CMK (cell line): Measurements from ENCODE around the gene CTDNEP1.
"Not testable (repeated sequence)": the region's sequence is repeated elsewhere in the genome, so short reads cannot be mapped to it uniquely, and the experiment has no call there.

Experiments
- DNase-seq: peaks from one replicate; pipeline ENCODE4 v3.0.0-alpha.2; 2010; ENCODE audit warnings: low read depth

The CTDNEP1 gene

DNA sequence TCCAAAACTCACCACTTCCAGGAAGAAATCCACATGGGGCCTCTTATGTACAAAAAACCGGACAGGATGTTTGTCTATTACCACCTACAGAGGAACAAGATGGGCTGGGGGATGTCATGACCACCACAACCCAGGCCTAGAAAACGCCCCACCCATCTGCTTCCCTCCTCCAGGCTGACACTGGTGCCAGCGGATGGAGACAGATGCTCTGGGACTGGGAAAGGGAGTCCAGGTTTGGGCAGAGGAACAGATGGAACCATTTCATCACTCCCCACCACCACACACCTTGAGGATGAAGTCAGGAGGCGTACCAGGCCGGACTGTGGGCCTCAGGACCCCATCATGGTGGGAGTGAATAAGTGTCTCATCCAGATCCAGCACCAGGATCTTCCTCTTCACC is 4.8 kb downstream of the CTDNEP1 start:
- no peak for DNase-seq

DNA sequence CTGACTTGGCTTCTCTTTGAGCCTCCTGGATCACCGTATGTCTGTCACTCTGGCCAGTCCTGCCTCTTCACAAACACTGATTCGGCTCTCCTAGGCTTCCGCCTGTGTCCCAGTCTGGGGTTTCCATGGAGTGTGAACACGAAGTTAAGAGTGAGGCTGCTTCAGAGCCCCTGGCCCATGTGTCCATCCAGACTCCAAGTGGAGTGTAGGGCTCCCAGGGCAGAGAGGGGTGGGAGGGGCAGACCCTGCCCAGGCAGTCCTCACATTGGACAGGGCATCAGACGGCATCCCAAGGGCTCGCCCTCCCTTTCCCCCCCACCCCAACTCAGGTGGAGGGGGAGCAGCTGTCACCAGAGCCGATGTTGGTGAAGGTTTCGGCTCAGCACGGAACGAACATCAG is 7.7 kb downstream of the CTDNEP1 start:
- DNase-seq: not testable (repeated sequence)

DNA sequence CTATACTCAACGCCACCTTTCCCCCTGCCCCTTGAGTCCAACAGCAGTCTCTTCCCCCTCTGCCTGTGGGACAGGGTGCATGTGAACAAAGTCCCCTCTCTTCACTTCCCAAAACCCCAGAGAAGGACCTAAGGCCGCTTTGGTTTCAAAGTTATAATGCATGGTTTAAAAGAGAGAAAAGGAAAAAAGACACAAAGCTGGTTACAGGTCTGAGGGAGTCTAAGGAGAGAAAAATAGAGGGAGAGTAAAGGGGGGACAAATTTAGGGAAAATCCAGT is 8.1 kb downstream of the CTDNEP1 start:
- DNase-seq: no peak

DNA sequence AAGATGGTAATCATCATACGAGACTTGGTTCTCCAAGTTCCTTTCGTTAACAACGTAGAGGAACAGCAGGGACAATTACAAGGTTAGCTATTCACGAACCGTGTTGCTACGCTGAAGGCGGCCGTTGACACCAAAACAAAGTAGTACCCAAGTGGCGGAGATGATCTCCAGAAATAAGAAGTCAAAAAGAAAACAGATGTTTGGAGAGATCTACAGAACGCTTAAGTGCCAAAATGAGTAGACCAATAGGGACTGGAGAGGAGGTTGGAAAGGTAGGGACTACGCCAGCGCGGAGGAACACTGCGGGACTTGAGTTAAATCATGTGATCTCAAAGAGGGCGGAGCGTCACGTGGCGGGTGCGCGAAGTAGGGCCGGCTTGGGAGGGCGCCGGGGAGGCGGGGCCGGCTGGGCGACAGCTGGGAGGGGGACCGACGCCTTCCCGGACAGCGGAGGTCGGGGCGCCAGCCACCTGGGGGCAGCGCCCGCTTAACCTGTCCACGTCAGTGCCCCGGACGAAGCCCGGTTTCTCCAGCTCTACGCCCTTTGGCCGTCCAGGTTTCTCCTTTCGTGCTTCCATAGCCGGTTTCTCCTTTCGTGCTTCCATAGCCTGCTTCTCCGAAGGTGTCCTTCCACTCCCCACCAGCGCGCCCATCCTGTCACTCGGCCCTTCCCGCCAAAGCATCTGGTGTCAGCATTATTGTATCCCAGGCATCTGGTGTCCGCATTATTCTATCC is 8.6 kb downstream of the CTDNEP1 start:
- no peak for DNase-seq

DNA sequence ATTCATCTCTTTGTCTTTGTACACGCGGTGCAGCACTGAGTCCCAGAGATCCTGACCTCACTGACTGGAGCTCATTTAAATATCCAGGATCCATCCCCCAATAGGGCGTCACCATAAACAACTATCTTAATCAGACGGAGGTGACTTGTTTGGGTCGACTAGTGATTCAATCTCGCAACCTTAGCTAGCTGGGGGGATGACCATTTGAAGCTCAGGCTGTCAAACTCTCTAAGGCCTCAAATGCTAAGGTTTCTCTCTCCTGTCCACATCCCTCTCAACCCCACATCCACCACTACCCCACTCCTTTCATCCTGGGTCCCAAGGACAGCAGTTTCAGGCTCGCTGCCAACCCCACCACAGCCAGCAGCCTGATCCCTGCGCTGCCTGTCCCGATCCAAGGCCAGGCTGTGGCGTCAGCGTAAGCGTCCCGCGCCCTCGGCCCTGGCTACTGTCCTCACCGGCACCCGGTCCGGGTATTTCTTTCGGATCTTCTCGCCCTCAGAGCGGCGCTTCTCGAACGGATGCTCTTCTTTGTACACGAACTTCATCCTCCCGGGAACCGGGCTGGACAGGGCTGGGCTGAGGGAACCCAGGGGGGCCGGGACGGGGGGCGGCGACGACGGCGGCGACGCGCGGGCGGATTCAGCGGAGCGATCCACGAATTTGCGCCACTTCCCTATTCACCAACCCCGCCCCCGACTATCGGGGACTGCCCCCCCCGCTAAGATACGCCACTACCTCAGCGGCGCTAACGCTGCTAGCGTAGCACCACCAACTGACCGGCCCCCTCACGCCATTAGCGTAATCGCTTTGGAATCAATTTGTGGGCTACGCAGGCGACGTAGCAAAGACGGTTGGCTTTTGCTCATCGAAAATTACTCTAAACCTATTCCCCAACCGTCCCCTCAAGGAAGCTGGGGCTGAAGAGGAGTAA is 9.5 kb downstream of the CTDNEP1 start, which contains the start of gene GABARAP:
TSS of gene GABARAP (minus strand) at position 667 of the 934 bp plus-strand sequence. CDS start at position 548, 119 bp downstream.
- no peak for DNase-seq

DNA sequence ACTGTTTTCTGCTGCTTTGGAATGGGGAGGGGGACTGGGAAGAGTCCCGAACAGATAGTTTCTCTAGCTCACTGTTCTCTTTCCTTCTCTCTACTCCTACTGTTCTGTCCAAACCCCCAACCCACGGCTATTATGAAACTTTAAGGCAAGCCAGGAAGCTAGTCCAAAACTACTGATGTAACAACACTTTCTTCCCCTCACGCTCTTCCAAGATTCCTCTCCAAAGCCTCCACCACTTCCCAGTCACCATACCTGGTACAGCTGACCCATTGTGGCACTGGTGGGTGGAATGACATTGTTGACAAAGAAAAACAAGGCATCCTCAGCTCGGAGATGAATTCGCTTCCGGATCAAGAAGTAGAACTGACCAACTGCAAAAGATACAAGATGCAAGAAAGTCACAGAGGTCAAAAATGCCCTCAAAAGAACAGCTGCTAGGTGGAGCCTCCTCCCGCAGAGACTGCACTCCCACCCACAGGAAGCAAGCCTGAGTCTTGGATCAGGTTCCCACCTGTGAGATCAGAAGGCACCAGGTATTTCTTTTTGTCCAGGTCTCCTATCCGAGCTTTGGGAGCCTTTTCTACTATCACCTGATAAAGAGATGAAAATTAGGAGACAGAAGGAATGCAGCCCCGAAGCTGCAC is 10.3 kb downstream of the CTDNEP1 start:
- no peak for DNase-seq

DNA sequence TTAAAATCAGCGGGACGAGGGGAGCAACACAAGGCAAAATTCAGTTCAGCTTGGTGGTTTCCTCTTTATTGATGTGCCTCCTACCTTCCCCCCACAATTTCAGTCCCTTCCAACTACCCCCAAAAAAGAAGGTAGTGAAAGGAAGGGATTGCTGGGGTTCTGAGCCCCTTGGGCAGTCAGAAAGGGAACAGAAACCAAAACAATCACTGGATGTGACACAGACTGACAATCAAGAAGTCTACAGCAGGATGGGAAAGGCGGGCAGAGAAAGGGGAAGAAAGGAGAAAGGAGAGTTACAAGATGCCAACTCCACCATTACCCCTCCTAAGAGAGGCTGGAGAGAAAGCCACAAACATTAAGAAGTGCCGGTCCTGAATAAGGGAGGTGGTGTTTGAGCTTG is 11.2 kb downstream of the CTDNEP1 start:
- DNase-seq: no peak

DNA sequence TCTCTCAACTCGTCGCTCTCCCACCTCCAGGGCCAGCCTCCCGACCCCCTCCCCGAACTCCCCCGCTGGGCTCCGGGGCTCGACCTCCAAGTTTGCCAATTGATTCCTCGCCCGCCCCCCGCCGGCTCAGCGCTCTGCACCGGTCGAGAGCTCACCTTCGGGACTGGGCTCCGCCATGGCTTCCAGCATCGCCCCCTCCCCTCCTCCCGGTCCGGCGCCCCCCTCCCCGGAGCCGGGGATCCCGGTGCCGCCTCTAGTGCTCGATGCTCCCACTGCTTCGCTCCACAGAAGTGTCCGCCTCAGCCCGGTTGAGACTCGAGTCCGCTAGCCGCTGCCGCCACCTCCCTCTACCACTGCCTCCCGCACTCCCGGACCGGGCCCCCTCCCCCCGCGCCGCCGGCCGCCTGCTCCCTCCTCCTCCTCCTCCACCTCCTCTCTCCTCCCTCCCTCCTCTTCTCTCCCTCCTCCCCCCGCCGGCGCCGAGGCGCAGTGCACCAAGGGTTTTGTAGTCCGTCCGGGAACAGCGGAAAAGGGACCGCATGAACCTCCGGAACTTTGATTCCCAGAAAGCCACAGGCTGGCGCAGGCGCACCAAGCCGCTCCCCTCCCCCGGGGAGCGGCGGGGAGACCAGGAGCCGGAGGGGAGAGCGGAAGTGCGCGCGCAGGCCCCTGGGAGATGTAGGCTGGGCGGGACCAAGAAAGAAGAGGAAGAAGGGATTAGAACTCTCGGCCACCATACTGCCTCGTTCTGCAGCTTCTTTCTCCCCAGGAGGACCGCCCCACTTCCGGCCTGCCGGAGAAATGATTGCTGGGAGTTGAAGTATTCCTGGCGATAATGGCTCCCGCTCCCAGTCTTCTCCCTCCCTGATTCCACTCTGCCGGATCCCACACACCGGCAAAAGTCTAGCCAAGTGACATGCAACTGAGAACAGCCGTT is 12.2 kb downstream of the CTDNEP1 start, which contains the start of gene PHF23:
TSS of gene PHF23 (minus strand) at position 367 of the 937 bp plus-strand sequence. CDS start at position 189, 178 bp downstream.
- peak; percentile 90 for DNase-seq

DNA sequence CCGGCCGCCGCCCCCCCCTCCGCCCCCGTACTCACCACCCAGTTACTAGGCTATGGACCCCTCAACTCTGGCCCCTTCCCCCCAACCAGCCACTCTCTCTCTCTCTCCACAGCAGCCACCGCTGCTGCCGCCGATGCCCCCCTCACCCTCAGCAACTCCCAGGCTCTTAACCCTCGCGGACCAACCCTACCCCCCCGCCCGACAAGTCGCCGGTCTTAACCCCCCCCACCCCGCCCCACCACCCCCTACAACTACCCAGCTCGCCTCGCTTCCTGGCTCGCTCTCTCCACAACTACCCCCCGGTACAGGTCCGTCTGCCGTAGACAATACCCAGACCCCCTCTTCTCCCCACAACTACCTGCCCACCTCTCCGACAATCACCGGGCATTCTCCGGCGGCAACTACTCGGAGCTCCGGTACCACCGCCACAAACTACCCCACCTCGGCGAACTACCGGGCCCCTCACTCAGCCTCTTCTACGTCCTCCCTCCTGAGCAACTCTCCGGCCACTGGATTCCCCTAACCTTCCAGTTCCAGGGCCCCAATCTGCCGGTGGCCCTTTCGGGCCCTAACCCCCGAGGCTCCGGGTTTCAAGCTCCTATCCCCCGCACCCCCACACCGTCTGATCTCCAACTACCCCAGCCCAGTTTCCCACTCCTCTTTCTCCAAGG is 13.0 kb downstream of the CTDNEP1 start:
- DNase-seq: no peak

DNA sequence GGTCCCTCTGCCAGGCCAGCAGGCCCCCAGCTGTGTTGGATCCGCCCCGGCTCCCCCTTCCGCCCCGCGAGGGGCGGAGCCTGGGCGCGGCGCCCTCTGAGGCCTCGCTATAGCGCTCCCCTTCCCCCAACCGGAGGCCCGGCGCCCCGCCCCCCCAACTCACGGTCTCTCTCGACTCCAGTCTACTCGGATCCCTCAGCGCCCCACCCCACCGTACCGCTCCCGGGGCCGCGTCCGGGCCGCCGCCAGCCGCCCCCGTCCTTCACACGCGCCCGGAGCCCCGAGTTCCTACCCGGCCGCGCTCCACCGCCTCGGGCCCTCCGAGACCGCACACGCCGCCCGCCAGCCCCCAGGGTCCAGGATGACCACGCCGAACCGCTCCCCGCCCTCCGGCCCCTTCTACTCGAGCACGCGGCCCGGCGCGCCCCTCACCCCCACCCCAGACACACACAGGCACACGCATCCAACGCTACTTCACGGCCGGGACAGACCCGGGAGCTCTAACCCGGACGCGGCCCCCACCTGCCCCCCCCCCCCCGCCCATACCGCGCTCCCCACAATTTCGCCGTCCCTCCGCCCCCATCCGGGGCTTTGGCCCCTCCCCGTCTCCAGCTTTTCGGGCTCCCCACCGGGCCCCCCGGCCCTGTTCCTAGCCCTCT is 13.6 kb downstream of the CTDNEP1 start:
- DNase-seq: no peak

DNA sequence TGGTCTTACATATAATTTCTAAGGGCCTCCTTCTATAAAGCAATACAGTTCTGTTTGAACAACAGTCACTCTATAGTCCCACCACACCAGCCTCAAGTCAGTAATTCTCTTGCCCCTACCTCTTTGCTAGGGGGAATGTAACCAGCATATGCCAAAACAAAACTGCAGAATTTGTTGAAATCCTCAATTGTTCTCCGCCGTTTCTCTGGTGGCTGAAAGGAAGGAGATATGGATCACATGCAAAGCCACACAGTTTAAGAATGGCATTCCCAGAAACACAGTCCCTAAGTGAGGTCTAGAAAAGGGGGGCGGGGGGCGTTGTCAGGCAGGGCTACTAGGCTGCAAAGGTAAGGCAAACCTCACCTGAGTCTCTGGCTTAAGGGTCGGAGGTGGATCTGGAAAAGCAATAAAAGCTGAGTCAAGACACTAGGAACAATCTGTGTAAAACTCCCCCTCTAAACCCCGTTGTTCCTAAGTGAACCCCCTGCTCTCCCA is 14.2 kb downstream of the CTDNEP1 start:
- DNase-seq: no peak

DNA sequence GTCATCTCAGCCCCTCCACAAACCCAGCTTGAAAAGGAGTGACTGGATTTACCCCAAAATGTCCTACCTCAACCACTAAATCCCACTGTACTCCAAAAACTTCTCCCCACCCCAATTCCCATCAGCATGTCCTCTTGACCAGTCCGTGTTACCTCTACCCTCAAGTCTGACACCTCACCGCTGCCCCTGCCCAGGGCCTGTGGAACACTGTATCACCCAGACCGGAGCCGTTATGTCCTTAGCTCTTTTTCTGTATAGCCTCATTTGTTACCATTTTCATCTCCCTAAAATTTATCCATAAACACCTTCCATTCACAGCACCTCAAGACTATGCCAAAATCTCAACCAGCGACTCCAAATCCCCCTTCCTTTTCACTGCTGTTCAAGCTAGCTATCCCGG is 14.7 kb downstream of the CTDNEP1 start:
- no peak for DNase-seq

DNA sequence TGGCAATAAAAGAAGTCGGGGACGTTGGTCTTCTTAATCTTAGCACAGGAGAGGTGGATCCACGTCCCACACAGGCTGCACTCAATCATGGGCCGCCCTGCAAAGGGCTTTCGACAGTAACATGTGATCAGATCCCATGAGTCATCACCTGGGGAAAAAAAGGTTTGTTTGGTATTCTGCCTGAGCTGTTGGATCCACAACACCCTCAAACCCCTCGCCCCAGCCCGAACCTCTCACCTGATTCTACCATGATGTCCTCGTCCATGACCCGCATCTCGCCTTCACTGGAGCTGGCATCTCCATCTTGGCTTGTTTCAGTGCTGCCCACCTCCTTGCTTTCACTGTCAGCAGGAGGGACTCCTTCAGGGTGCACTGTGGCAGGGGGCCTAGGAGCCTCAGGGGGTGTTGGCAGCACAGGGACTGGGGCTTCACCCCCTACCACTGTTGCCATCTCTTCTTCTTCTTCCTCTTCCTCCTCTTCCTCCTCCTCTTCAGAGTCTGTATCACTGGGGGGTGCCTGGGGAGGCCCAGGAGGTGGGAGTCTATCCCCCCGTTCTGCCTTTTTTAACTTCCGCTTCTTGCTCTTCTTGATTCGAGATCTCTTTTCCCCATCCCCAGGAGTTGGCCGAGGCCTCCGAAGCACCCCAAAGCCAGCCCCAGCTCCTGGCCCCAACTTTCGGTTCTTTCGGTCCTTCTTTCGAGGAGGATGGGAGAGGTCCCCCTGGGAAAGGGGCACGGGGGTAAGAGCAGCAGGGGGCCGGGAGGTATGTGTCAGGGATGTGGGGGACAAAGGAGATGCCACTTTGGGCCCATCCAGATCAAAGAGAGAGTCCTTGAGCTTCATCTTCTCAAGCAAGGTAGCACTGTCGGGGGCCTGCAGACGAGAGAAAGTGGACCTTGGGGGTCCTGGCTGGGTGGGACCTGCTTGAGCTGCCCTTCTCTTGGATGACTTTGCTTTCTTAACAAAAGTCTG is 15.6 kb downstream of the CTDNEP1 start:
- no peak for DNase-seq

DNA sequence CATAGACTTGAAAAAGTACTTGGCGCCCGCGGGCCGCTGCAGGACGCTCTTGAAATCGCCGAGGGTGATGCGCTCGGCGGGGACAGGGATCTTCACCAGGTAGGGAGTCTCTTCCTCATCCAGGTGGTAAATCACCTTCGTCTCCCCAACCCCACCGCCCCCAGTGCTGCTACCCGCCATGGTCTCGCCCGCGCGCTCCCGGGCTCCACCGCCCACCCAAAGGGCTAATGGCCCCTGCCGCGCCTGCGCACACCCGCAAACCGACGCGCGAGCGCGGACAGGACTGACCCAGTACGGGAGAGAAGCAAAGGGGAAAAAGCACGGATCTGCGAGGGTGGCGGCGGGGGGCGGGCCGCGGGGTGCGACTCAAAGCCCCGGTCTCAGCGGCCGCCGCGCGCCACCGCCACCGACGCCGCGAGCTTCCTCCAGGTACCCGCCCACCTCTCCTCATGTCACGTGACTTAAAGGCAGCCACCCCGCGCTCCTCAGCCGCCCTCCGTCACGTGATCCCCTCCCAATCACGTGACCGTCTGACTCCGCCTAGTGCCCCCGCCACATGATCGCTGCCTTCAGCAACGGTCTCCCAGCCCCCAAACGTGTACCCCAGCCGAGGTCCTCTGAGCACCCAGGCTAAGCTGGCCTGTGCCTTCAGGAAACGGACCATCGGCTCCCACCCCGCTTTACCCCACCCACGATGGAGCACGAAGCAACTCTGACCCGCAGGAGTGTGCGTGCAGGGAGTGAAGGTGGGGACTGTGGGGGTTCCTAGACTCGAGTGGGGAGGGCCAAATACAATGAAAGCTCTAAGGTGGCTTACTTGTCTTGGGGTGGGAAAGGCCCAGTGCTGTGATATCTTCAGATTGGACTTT is 17.2 kb downstream of the CTDNEP1 start, which contains the start of gene DVL2:
TSS of gene DVL2 (minus strand) at position 435 of the 869 bp plus-strand sequence. CDS start at position 180, 255 bp downstream.
- no peak for DNase-seq

DNA sequence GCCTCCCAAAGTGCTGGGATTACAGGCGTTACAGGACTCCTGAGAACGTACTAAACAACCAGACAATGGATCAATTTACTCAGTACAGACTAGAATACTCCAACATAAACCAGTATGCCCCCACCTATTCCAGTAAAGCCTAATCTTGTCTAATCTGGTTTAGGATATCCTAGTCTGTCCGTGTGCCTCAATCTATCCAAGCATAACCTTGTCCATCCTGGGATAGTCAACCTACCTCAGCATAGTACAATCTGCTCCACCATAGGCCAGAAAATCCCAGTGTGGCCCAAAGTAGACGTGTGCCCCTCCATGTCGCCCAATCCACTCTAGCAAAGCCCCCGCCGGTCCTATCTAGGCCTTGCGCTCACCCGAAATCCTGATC is 17.8 kb downstream of the CTDNEP1 start:
- no peak for DNase-seq

DNA sequence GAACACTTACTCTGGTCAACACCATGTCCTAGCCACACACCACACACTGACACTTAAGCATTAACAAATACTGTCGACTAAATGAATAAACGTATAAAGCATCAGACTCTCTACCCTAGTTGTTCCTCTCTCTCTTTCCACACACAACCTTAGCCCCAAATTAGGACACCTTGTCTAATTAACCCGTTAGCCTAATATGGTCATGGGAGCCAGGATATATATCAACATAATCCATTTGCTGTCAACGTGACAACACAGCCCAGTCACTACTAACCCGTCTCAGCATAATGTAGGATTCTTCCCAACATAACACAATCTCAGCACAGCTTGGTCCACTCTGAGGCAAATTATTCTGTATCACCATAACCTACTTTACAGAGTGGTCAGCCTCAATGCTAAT is 19.4 kb downstream of the CTDNEP1 start:
- no peak for DNase-seq

DNA sequence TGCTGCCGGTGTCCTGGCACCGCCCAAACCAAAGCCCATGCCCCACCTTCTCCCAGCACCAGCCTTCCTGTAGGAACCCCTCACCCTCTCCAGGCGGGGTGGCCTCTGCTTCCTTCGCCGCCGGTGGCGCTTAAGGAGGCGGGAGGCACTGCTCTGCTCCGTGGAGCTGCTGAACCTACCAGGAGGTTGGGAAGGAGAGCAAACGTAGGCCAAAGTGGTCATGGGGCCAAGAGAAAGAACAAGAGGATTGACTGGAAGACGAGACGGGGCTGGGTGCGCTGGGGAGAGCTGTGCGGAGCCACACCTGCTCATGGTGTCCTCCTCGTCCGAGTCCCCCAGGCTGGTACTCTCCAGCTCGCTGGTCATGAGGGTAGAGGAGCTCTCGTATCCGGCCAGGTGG is 22.0 kb downstream of the CTDNEP1 start:
- no peak for DNase-seq

DNA sequence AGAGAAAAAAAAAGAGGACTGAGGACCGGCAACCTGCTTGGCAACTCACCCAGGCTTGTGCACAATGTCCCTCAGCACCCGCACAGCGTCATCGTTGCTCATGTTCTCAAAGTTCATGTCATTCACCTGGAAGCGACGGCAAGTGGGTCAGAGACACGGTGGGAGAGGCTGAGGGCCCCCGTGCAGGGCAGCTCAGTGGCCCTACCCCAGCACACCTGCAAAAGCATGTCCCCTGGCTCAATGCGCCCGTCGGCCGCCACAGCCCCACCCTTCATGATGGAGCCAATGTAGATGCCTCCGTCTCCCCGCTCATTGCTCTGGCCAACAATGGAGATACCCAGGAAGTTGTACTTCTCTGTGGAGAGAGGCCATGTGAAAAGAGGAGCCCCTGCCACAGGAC is 22.6 kb downstream of the CTDNEP1 start:
- no peak for DNase-seq
